HepG2 (cell line): Measurements from ENCODE around the gene PDP2. TPM values are rescaled to one million over a fixed set of nuclear protein-coding genes. Genes with fewer than 3 reads are reported as not detected.

ENCODE experiments used
- ATAC-seq: fragments of 200-7000 bp; cut with Tn5 transposase; 3 replicates; pipeline ENCODE4 v1.9.1; 2020; ENCODE audit warnings: mild to moderate bottlenecking, moderate library complexity
- BruUV-seq: library from RNA; stranded (reverse); fragments of 400-500 nt; replicated peaks from 2 replicates; lab custom pipeline; 2021; lab: Mats Ljungman, UMichigan
- CTCF ChIA-PET: fragments of 300-600 bp; formaldehyde crosslinking; extraction: SDS; loops from one replicate; lab custom pipeline; 2021; ENCODE audit warnings: low total read pairs, inconsistent platforms, low intra/inter-chr PET ratio; lab: Yijun Ruan, JAX
- POLR2A ChIA-PET: fragments of 350-600 bp; sonication (Branson Sonifier 250); formaldehyde crosslinking; loops from one replicate; lab custom pipeline; 2020; ENCODE audit warnings: antibody characterized with exemption, inconsistent platforms; lab: Yijun Ruan, JAX
- DNase-seq: peaks from one replicate; pipeline ENCODE4 v3.0.0-alpha.2; 2015; ENCODE audit warnings: low spot score
- FAIRE-seq: peaks from 3 replicates; lab custom pipeline; 2011; peaks lifted over from hg19 to GRCh38; lab: Jason Lieb, UNC
- H2AFZ ChIP-seq: one replicate; pipeline ENCODE4 v1.6.1; 2011; ENCODE audit warnings: low read length, inconsistent platforms
- H3K27ac ChIP-seq: fragments of 300-600 bp; 3 replicates; pipeline ENCODE4 v1.8.0; 2011; ENCODE audit warnings: mixed run types, mild to moderate bottlenecking, mixed read lengths, low read length, inconsistent platforms; ENCODE audit not compliant: insufficient read depth; ENCODE audit errors: extremely low read length
- H3K27me3 ChIP-seq, 2 experiments: fragments of 200-600 bp in 1 of 2; 2 replicates in 1 of 2; 3 replicates in 1 of 2; pipeline versions ENCODE4 v1.6.0 to v1.8.0; 2011; ENCODE audit warnings: low read length in 2 of 2, mild to moderate bottlenecking in 2 of 2, moderate library complexity in 2 of 2, inconsistent platforms in 1 of 2; ENCODE audit not compliant: insufficient read depth in 2 of 2, control insufficient read depth in 1 of 2
- H3K36me3 ChIP-seq, 2 experiments: fragments of 200-600 bp in 1 of 2; replicated peaks in 1 of 2; 2 replicates in 1 of 2; 3 replicates in 1 of 2; pipeline versions ENCODE4 v1.5.1 to v1.8.0; 2011; ENCODE audit warnings: low read length in 2 of 2, inconsistent platforms in 1 of 2; ENCODE audit not compliant: insufficient read depth in 2 of 2, control insufficient read depth in 1 of 2
- H3K4me1 ChIP-seq: 2 replicates; pipeline ENCODE4 v1.5.1; 2012; ENCODE audit warnings: low read length, inconsistent platforms; ENCODE audit not compliant: insufficient read depth
- H3K4me2 ChIP-seq: 2 replicates; pipeline ENCODE4 v1.6.0; 2011; ENCODE audit warnings: low read depth, low read length, inconsistent platforms
- H3K4me3 ChIP-seq, 3 experiments: fragments of 200-600 bp in 1 of 3; sonication (generic), shearing (Covaris generic) in 1 of 3; replicated peaks in 1 of 3; 2 replicates each; pipeline ENCODE4 v1.5.1; 2011 to 2016; ENCODE audit warnings: low read length in 3 of 3, inconsistent platforms in 2 of 3, low read depth in 2 of 3, mild to moderate bottlenecking in 2 of 3, control low read depth in 1 of 3, mixed read lengths in 1 of 3; ENCODE audit not compliant: insufficient read depth in 1 of 3
- H3K79me2 ChIP-seq: one replicate; pipeline ENCODE4 v1.6.1; 2011; ENCODE audit warnings: low read length, inconsistent platforms; ENCODE audit not compliant: insufficient read depth
- H3K9ac ChIP-seq: 2 replicates; pipeline ENCODE4 v1.6.0; 2011; ENCODE audit warnings: mild to moderate bottlenecking, low read depth, low read length, inconsistent platforms; ENCODE audit not compliant: insufficient read depth
- H3K9me3 ChIP-seq: 2 replicates; pipeline ENCODE4 v1.5.1; 2012; ENCODE audit warnings: mild to moderate bottlenecking, low read length
- H4K20me1 ChIP-seq: 2 replicates; pipeline ENCODE4 v1.6.0; 2011; ENCODE audit warnings: inconsistent platforms, mild to moderate bottlenecking, low read length, moderate library complexity; ENCODE audit not compliant: insufficient read depth
- ATF5 ChIP-seq: sonication (generic); formaldehyde crosslinking; IDR thresholded peaks from 2 replicates; pipeline ENCODE4 v1.4.0; 2020; ENCODE audit warnings: mild to moderate bottlenecking, low read depth, missing genetic modification reagents
- CEBPZ ChIP-seq: IDR thresholded peaks from 2 replicates; pipeline ENCODE4 v1.6.1; 2012; ENCODE audit warnings: low read length, improper control_type of control experiment
- EP300 ChIP-seq, 3 experiments: sonication (generic) in 1 of 3; formaldehyde crosslinking in 1 of 3; IDR thresholded peaks; 2 replicates each; pipeline versions ENCODE4 v1.5.1 to v1.6.1; 2011 to 2020; ENCODE audit warnings: low read depth in 2 of 3, low read length in 2 of 3, borderline replicate concordance in 1 of 3, improper control_type of control experiment in 1 of 3, mild to moderate bottlenecking in 1 of 3, missing genetic modification reagents in 1 of 3, moderate library complexity in 1 of 3
- GRHL1 ChIP-seq: sonication (generic); formaldehyde crosslinking; conservative IDR thresholded peaks from 2 replicates; pipeline ENCODE4 v1.8.0; 2022; ENCODE audit warnings: missing genetic modification reagents
- GTF2F1 ChIP-seq: fragments of 150-350 bp; IDR thresholded peaks from 2 replicates; pipeline ENCODE4 v1.6.1; 2014; ENCODE audit warnings: low read length
- JARID2 ChIP-seq: sonication (generic); formaldehyde crosslinking; IDR thresholded peaks from 2 replicates; pipeline ENCODE4 v1.8.1; 2023; ENCODE audit warnings: missing genetic modification reagents, inconsistent platforms; ENCODE audit not compliant: insufficient replicate concordance
- MIXL1 ChIP-seq: IDR thresholded peaks from 2 replicates; pipeline ENCODE4 v1.6.1; 2016
- PBX3 ChIP-seq: sonication (generic); formaldehyde crosslinking; IDR thresholded peaks from 2 replicates; pipeline ENCODE4 v1.8.1; 2023; ENCODE audit warnings: missing genetic modification reagents, inconsistent platforms, borderline replicate concordance
- SALL2 ChIP-seq: sonication (generic); formaldehyde crosslinking; IDR thresholded peaks from 2 replicates; pipeline ENCODE4 v1.8.1; 2023; ENCODE audit warnings: mild to moderate bottlenecking, missing genetic modification reagents, inconsistent platforms
- ZFX ChIP-seq: sonication (generic); formaldehyde crosslinking; IDR thresholded peaks from 2 replicates; pipeline ENCODE4 v1.4.0; 2020; ENCODE audit warnings: mild to moderate bottlenecking, low read depth, missing genetic modification reagents, moderate library complexity
- WGBS: methylation state at CpG from one replicate; pipeline ENCODE4 v1.1.6; 2017; ENCODE audit warnings: low lambda C conversion rate; 5-methylcytosine and 5-hydroxymethylcytosine counted together
- in situ Hi-C: cut with HindIII; loops from 2 replicates; pipeline ENCODE4 v1.10.0; 2017; ENCODE audit warnings: low pct_unique_long_range_greater_than_20kb; ENCODE audit not compliant: extremely low pct_ligation_motif_present
- intact Hi-C: fragments of 100-400 bp; cut with micrococcal nuclease; formaldehyde crosslinking; loops from one replicate; pipeline ENCODE4 v1.10.0; 2022; ENCODE audit not compliant: unreplicated experiment
- polyA plus RNA-seq, 8 experiments: library from polyadenylated mRNA; depleted of rRNA in 3 of 8; stranded (reverse) in 7 of 8; unstranded in 1 of 8; fragments of >200 nt; fragmentation: Illumina TruSeq in 4 of 8; extraction: Trizol in 4 of 8; gene quantifications; 2 replicates each; pipeline versions ENCODE4 v1.2.1 to v1.2.3, GENCODE V29; 2011 to 2016; ENCODE audit warnings: low read depth in 4 of 8, missing spikeins in 1 of 8, mixed read lengths in 1 of 8; ENCODE audit not compliant: insufficient read depth in 1 of 8
- total RNA-seq, 5 experiments: library from RNA; depleted of rRNA; stranded (reverse); fragments of >200 nt; fragmentation: Illumina TruSeq; extraction: Trizol; gene quantifications; 2 replicates each; pipeline ENCODE4 v1.2.3, GENCODE V29; 2016; ENCODE audit warnings: low read depth in 1 of 5

PDP2 gene
- total and polyA plus RNA-seq, 2 of the 13 experiments (the other 11 are each of a cell fraction or from before 2014, with no cell fraction given), result 12.8 to 15.8 TPM

- no TSS peak for BruUV-seq
- H4K20me1 ChIP-seq, result no peaks in the 10 kb centered on the region
- no peak overlapping the region for H3K4me2 ChIP-seq
- FAIRE-seq (no peak), DNase-seq (no peak), ATAC-seq (no peak)
- no peak overlapping the region for H3K4me3 ChIP-seq
- no peak overlapping the region for H3K9ac ChIP-seq
- in situ Hi-C loops (no loop called here), intact Hi-C loops (loop anchor here (10.0 kb wide), 1 partner anchor 91 kb away; the partner anchor contains the start of gene DYNC1LI2)
- H3K79me2 ChIP-seq, result no peaks in the 10 kb centered on the region
- no peak overlapping the region for H3K27ac ChIP-seq
- ChIA-PET POLR2A (interaction anchor here (1.7 kb wide), 1 partner anchor 16 kb away, joined by 7 read pairs; the partner anchor contains the start of gene NAE1), CTCF (no interaction called here)
- peaks cover 7 to 81% of the 10 kb centered on the region in 2 experiments; a peak in 4 of 5 replicates for H3K27me3 ChIP-seq
- peaks cover 15% of the 10 kb centered on the region; the same call in 1 of the 2 replicates for H3K4me1 ChIP-seq
- no peaks in the 10 kb centered on the region for H3K36me3 ChIP-seq
- WGBS, result 69% methylated on average over 1 of the region's 1 CpG
- H2AFZ ChIP-seq, result no peak overlapping the region
- H3K9me3 ChIP-seq, result no peaks in the 10 kb centered on the region
- TF ChIP-seq EP300 (IDR thresholded peaks at IDR 0.05; ENCODE audit: low read depth in 2 of 2, low read length in 2 of 2), result no peak
- TF ChIP-seq EP300 (CRISPR knock-in tag; IDR thresholded peaks at IDR 0.05; ENCODE audit: borderline replicate concordance), result no peak
Observed at GRCh38 chr16:66846266-66846665, 34.0 kb upstream of the PDP2 start.

GRCh38 chr16:66846831-66847230 lies 33.5 kb upstream of the PDP2 start:
- ATAC-seq (no peak), DNase-seq (no peak), FAIRE-seq (no peak)
- Histone ChIP-seq H3K9me3 (no peaks in the 10 kb centered on the region), H3K36me3 (no peaks in the 10 kb centered on the region), H3K79me2 (no peaks in the 10 kb centered on the region), H3K27me3 (peaks cover 7 to 77% of the 10 kb centered on the region in 2 experiments; a peak in 4 of 5 replicates), H3K9ac (no peak overlapping the region), H3K4me3 (no peak overlapping the region), H4K20me1 (no peaks in the 10 kb centered on the region), H3K4me1 (peaks cover 15% of the 10 kb centered on the region; the same call in 1 of the 2 replicates), H2AFZ (no peak overlapping the region), H3K4me2 (no peak overlapping the region), H3K27ac (no peak overlapping the region)
- POLR2A ChIA-PET, result no interaction called here
- intact Hi-C loops (loop anchor here (10.0 kb wide), 1 partner anchor 92 kb away; the partner anchor contains the start of gene DYNC1LI2), in situ Hi-C loops (no loop called here)
- CTCF ChIA-PET, result no interaction called here
- no TSS peak for BruUV-seq
- WGBS, result 85% methylated on average over 5 of the region's 6 CpGs
- TF ChIP-seq GTF2F1 (no peak), SALL2 (CRISPR knock-in tag) (no peak), CEBPZ (no peak), GRHL1 (CRISPR knock-in tag) (no peak), PBX3 (no peak), ZFX (CRISPR knock-in tag) (no peak), MIXL1 (CRISPR knock-in tag) (no peak), ATF5 (CRISPR knock-in tag) (no peak), JARID2 (CRISPR knock-in tag) (no peak)
